ENCODE results near the gene AMBP.
A peak's percentile ranks its signal among the peaks of the same experiment; 100 is the strongest.

Gene AMBP

DNA sequence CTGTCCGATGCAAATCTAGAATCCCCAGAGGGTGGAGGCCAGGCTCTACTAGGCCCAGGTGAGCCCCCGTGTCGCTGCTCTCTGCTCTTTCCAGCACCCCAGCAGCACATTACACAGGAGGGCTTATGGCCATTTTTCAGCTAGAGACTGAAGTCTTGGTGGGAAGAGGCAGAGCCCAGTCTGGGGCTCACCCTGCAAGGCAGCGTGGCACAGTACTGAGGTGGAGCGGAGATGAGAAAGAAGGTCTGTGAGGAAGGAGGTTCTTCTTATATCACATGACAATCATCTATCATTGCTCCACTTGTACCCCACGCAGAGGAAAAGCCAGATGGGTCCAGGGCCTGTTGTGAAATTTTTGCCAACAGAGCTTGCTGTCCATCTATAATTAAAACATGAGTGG, 31.0 kb upstream of the AMBP start:
- Histone ChIP-seq H3K9me2 (replicated peaks; ENCODE audit: control insufficient read depth, low read length) (no peaks in the 10 kb centered on the region), H3K36me3 (ENCODE audit: control insufficient read depth, low read length) (no peaks in the 10 kb centered on the region), H3K4me2 (ENCODE audit: low read length) (no peak overlapping the region), H3K4me3 (ENCODE audit: low read length) (no peak overlapping the region), H4K20me1 (ENCODE audit: control insufficient read depth, insufficient read depth, low read depth, low read length) (no peaks in the 10 kb centered on the region), H3K27ac (ENCODE audit: low read depth, low read length) (no peak overlapping the region), H3K9me3 (ENCODE audit: control insufficient read depth, insufficient read depth, low read length) (no peaks in the 10 kb centered on the region), H3K27me3 (ENCODE audit: control insufficient read depth, low read length) (peaks cover 10% of the 10 kb centered on the region; the same call in 1 of the 2 replicates), H3K4me1 (ENCODE audit: control insufficient read depth, low read length) (no peaks in the 10 kb centered on the region), H3F3A (ENCODE audit: control insufficient read depth, insufficient read depth) (no peaks in the 10 kb centered on the region), H3K79me2 (ENCODE audit: control insufficient read depth, low read length) (no peaks in the 10 kb centered on the region)
- no peak for TF ChIP-seq EZH2phosphoT487 (IDR thresholded peaks at IDR 0.05; ENCODE audit: borderline replicate concordance, low read length)
- TF ChIP-seq, protein P1, sequence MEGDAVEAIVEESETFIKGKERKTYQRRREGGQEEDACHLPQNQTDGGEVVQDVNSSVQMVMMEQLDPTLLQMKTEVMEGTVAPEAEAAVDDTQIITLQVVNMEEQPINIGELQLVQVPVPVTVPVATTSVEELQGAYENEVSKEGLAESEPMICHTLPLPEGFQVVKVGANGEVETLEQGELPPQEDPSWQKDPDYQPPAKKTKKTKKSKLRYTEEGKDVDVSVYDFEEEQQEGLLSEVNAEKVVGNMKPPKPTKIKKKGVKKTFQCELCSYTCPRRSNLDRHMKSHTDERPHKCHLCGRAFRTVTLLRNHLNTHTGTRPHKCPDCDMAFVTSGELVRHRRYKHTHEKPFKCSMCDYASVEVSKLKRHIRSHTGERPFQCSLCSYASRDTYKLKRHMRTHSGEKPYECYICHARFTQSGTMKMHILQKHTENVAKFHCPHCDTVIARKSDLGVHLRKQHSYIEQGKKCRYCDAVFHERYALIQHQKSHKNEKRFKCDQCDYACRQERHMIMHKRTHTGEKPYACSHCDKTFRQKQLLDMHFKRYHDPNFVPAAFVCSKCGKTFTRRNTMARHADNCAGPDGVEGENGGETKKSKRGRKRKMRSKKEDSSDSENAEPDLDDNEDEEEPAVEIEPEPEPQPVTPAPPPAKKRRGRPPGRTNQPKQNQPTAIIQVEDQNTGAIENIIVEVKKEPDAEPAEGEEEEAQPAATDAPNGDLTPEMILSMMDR (IDR thresholded peaks at IDR 0.05; ENCODE audit: low read depth, low read length, poor library complexity, severe bottlenecking) = no peak

DNA sequence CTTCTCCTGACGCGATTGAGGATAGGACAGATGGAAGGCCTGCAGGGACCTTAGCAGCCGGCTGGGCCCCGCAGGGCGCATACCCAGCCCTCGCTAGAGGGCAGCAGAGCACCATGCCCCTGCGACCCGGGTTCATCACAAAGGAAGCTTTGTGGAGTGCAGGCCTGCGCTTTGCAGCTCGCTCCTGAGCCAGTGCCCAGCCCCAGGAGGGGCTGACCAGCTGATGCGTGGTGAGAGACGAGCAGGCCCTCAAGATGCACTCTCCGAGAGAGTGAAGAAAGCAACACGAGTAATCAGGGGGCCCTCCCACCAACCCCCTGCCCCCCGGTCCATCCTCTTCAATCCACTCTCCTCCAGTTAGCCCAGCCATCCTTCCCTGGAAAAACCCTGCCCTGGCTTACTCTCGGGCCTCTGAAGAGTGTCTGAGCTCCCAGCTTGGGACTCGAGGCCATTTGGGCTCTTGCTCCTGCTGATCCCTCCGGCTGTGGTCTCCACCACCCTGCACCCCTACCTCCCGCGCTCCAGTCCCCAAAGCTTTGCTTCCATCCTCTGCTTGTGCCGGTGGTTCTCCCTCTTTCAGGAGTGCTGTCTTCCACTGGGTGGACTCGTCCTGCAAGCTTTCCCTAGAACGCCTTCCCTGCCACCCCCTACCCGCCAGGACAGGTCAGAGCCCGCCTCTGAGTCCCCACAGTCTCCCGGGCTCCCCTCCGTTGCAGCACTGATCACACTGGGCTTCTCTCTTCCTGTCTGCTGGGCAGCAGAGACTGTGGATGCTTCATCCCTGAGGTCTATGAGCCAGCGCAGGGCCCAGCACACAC, 30.1 kb upstream of the AMBP start:
- no peaks in the 10 kb centered on the region for H3F3A ChIP-seq (ENCODE audit: control insufficient read depth, insufficient read depth)
- H3K27ac ChIP-seq (ENCODE audit: low read depth, low read length) = no peak overlapping the region
- no peaks in the 10 kb centered on the region for H3K9me2 ChIP-seq (replicated peaks; ENCODE audit: control insufficient read depth, low read length)
- H3K36me3 ChIP-seq (ENCODE audit: control insufficient read depth, low read length) = no peaks in the 10 kb centered on the region
- H3K4me3 ChIP-seq (ENCODE audit: low read length) = no peak overlapping the region
- no peaks in the 10 kb centered on the region for H3K79me2 ChIP-seq (ENCODE audit: control insufficient read depth, low read length)
- no peaks in the 10 kb centered on the region for H3K4me1 ChIP-seq (ENCODE audit: control insufficient read depth, low read length)
- TF ChIP-seq, protein P1 (IDR thresholded peaks at IDR 0.05; ENCODE audit: low read depth, low read length, poor library complexity, severe bottlenecking) = peak; percentile 90
- no peak for TF ChIP-seq EZH2phosphoT487 (IDR thresholded peaks at IDR 0.05; ENCODE audit: borderline replicate concordance, low read length)
- no peaks in the 10 kb centered on the region for H4K20me1 ChIP-seq (ENCODE audit: control insufficient read depth, insufficient read depth, low read depth, low read length)
- no peak overlapping the region for H3K4me2 ChIP-seq (ENCODE audit: low read length)
- peaks cover 9% of the 10 kb centered on the region; the same call in 1 of the 2 replicates for H3K27me3 ChIP-seq (ENCODE audit: control insufficient read depth, low read length)
- H3K9me3 ChIP-seq (ENCODE audit: control insufficient read depth, insufficient read depth, low read length) = no peaks in the 10 kb centered on the region

DNA sequence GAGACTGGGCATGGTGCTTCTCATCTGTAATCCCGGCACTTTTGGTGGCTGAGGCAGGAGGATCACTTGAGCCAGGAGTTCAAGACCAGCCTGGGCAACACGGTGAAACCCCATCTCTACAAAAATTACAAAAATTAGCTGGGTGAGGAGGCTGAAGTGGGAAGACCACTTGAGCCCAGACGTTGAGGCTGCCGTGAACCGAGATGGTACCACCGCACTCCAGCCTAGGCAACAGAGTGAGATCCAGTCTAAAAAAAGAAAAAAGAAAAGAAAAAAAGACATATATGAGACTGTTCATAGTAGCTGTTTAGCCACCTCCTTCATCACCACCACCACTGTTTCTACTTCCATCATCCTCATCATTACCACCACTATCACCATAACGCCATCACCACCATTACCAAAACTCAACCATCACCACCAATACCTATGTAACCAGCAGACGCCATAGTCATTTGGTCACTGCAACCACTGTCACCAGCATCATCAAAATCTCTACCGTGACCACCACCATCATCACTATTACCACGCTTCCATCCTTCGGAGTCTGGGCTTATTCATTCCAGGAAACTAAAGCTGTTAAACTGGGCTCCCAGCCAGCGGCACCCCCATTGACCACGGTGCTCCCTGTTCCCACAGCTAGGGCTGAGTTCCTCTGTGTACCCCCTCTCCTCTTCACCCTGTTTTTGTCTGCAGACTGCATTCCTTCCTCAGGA, 29.3 kb upstream of the AMBP start:
- no peaks in the 10 kb centered on the region for H3F3A ChIP-seq (ENCODE audit: control insufficient read depth, insufficient read depth)
- no peaks in the 10 kb centered on the region for H3K9me3 ChIP-seq (ENCODE audit: control insufficient read depth, insufficient read depth, low read length)
- no peaks in the 10 kb centered on the region for H3K79me2 ChIP-seq (ENCODE audit: control insufficient read depth, low read length)
- no peak overlapping the region for H3K4me3 ChIP-seq (ENCODE audit: low read length)
- no peaks in the 10 kb centered on the region for H3K4me1 ChIP-seq (ENCODE audit: control insufficient read depth, low read length)
- no peaks in the 10 kb centered on the region for H3K9me2 ChIP-seq (replicated peaks; ENCODE audit: control insufficient read depth, low read length)
- no peaks in the 10 kb centered on the region for H4K20me1 ChIP-seq (ENCODE audit: control insufficient read depth, insufficient read depth, low read depth, low read length)
- H3K36me3 ChIP-seq (ENCODE audit: control insufficient read depth, low read length) = no peaks in the 10 kb centered on the region
- H3K4me2 ChIP-seq (ENCODE audit: low read length) = no peak overlapping the region
- TF ChIP-seq, protein P1 (IDR thresholded peaks at IDR 0.05; ENCODE audit: low read depth, low read length, poor library complexity, severe bottlenecking) = no peak
- TF ChIP-seq EZH2phosphoT487 (IDR thresholded peaks at IDR 0.05; ENCODE audit: borderline replicate concordance, low read length) = no peak
- H3K27ac ChIP-seq (ENCODE audit: low read depth, low read length) = no peak overlapping the region
- H3K27me3 ChIP-seq (ENCODE audit: control insufficient read depth, low read length) = peaks cover 9% of the 10 kb centered on the region; the same call in 1 of the 2 replicates

Measured in DOHH2 (cell line).